ENCODE measurements around the gene OBSCN.

OBSCN gene

DNA sequence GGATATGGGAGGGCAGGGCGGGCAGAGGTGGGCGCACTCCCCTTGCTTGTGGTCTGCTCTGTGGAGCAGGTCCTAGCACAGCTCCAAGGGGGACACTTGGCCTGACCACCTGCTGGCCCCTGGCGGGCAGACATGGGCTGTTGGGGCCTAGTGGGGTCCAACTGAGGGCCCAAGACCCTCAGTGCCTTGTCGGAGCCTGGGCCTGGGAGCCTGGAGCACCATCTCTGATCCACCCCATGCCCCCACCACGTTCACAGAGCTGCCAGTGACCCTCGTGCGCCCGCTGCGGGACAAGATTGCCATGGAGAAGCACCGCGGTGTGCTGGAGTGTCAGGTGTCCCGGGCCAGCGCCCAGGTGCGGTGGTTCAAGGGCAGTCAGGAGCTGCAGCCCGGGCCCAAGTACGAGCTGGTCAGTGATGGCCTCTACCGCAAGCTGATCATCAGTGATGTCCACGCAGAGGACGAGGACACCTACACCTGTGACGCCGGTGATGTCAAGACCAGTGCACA is 70.6 kb downstream of the OBSCN start:
- DNase-seq = no peak

DNA sequence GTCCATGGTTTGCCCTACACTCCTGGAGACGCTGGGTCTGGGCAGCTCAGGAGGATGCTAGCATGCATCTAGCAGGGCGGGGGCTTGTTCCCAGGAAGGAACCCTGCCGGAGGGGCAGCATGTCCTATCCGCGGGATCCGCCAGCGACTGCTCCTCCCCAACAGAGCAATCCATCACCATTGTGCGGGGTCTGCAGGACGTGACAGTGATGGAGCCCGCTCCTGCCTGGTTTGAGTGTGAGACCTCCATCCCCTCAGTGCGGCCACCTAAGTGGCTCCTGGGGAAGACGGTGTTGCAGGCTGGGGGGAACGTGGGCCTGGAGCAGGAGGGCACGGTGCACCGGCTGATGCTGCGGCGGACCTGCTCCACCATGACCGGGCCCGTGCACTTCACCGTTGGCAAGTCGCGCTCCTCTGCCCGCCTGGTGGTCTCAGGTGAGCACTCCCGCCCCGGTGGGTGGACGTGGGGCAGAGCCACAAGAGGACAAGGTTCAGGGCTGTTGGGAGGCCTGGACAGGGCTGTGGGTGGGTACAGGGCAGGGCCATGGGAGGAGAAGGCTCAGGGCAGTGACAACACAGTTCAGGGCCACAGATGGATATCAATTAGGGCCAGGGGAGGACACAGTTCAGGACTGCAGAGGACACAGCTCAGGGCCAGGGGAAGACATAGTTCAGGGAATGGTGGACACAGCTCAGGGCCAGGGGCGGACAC is 71.3 kb downstream of the OBSCN start:
- no peak for DNase-seq

DNA sequence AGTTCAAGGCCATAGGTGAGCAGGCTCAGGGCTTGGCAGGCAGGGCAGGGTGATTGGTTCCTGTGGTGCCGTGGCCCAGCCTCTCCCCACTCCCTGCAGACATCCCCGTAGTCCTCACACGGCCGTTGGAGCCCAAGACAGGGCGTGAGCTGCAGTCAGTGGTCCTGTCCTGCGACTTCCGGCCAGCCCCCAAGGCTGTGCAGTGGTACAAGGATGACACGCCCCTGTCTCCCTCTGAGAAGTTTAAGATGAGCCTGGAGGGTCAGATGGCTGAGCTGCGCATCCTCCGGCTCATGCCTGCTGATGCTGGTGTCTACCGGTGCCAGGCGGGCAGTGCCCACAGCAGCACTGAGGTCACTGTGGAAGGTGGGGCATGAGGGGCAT is 71.9 kb downstream of the OBSCN start:
- no peak for DNase-seq

DNA sequence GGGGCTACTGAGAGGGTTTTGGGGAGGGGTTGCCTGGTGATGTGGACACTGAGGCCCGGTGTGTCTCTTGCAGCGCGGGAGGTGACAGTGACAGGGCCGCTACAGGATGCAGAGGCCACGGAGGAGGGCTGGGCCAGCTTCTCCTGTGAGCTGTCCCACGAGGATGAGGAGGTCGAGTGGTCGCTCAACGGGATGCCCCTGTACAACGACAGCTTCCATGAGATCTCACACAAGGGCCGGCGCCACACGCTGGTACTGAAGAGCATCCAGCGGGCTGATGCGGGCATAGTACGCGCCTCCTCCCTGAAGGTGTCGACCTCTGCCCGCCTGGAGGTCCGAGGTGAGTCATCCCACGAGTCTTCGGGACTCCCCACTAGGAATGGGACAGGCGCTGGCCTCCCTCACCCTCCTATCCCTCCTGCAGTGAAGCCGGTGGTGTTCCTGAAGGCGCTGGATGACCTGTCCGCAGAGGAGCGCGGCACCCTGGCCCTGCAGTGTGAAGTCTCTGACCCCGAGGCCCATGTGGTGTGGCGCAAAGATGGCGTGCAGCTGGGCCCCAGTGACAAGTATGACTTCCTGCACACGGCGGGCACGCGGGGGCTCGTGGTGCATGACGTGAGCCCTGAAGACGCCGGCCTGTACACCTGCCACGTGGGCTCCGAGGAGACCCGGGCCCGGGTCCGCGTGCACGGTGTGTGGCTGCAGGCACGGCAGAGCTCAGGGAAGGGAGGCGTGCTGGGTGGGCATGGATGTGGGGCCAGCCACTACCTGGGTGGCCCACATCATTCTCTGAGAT is 72.5 kb downstream of the OBSCN start:
- DNase-seq = no peak

DNA sequence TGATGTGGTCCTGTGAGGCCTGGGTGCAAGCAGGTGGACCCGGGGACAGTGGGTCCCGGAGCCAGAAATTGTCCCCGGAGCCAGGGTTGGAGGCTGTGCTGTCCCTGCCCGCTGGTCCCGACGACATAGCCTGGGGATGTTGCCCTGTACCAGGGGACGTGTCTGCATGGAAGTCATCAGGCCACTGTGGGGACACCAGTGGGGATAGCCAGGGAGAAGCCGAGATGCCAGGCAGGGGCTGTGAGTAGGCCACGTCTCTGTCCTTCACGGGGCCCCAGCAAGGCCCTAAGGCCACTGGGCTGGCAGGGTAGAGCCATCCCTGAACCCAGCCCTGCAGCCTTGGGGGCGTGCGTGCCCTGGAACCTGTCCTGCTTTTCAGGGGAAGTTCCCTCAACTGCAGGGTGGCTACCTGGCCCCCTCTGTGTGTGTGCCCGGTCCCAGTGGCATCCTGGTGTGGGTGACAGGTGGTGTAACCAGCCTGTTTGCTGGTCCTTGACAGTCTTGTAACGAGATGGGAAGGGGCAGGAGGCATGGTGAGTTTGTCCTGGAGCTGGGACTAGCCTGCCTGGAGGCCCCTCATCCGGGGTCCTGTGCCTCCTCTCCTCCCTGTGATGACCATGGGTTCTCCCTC is 73.2 kb downstream of the OBSCN start:
- no peak for DNase-seq

DNA sequence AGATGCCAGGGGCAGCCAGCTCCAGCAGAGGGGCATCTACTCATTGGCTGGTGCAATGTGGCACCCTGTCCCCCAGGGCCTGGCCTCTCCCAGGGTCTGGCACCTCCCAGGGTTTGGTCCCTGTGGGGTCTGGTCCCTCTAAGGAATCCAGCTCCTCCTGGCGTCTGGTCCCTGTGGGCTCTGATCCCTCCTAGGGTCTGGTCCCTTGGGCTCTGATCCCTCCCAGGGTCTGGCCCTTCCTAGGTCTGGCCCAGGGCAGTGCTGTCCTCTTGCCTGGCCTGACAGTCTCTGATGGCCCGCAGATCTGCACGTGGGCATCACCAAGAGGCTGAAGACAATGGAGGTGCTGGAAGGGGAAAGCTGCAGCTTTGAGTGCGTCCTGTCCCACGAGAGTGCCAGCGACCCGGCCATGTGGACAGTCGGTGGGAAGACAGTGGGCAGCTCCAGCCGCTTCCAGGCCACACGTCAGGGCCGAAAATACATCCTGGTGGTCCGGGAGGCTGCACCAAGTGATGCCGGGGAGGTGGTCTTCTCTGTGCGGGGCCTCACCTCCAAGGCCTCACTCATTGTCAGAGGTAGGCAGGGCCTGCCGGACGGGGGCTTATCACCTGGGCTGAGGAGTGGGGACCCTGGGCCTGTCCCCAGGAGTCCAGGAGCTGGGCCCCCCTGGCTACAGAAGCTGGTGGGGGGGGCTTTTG is 73.9 kb downstream of the OBSCN start:
- no peak for DNase-seq

DNA sequence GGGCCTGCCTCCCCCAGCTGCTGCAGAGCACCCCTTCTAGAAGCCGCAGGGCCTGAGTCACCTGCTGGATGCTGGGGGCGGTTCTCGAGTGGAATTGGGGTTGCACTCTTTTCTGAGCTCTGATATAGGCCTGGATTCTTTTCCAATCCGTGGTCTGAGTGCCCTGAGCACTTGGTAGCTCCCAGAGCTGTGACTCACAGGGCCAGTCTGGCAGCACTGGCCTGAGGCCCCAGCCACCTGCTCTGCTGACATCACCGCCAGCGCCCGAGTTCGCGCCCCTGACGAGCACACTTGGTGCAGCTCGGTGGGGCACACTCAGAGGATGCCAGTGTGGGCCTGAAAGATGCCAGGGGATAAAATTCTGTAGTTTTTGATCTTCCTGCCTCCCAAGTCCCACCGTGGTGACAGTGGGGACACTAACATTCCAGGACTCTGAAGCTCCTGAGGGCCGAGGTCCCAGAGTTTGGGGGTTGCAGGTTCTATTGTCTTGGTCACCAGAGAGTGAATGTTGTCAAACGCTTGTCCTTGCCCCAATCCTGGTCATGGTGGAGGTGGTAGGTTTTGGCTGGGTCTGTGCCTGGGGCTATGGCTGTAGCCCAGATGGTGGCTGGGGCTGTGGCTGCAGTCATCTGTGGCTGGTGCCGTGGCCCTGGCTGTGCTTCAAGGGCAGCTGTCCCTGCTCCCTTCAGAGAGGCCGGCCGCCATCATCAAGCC is 74.6 kb downstream of the OBSCN start:
- DNase-seq = no peak

DNA sequence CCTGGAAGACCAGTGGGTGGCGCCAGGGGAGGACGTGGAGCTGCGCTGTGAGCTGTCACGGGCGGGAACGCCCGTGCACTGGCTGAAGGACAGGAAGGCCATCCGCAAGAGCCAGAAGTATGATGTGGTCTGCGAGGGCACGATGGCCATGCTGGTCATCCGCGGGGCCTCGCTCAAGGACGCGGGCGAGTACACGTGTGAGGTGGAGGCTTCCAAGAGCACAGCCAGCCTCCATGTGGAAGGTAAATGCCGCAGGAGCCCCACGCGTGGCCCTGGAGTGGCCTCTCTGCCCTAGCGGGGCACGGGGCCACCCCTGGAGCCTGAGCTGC is 75.2 kb downstream of the OBSCN start:
- DNase-seq = no peak

DNA sequence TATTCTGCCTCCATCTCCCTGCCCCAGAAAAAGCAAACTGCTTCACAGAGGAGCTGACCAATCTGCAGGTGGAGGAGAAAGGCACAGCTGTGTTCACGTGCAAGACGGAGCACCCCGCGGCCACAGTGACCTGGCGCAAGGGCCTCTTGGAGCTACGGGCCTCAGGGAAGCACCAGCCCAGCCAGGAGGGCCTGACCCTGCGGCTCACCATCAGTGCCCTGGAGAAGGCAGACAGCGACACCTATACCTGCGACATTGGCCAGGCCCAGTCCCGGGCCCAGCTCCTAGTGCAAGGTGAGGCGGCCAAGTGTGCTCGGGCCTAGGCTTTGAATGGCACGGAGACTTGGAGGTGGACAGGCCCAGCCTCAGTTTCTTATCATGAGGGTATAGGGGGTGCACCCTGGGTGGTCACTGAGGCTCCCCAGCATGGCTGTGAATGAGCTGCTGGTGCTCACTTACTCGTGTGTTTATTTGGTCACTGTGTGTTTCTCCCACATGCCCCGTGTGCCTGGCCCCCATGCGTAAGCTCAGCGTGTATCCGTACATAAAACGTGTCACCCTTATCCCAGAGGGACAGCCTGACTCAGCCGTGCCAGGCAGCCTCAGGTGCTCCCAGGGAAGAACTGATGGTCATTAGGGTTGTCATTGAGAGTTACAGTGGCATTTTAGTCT is 75.8 kb downstream of the OBSCN start:
- no peak for DNase-seq

DNA sequence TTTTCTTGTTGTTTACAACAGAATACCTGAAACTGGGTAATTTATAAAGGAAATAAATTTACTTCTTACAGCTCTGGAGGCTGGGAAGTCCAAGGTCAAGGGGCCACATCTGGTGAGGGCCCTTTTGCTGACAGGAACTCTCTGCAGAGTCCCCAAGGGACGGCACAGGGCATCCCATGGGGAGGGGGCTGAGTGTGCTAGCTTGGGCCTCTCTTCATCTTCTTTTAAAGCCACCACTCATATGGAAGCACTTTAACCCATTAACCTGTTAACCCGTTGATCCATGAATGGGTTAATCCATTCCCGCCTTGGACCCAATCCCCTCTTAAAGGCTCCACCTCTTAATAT is 76.3 kb downstream of the OBSCN start:
- DNase-seq = no peak

DNA sequence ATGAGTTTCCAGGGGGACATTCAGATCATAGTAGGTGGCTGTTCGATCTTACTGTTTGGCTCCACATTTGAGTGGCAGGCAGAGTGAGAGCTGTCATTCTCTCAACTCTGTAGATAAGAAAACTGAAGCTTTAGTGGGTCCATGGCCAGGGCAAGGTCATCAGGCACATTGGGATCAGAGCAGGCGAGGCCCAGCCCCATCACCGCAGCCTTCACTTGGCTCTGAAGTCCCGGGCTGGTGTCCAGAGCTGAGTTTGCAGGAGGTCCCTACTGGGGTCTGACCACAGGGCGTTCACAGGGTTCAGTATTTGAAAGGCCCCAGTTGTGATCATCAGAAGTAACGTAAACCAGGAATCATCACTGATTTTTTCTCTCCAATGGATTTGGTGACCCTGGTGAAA is 76.7 kb downstream of the OBSCN start:
- DNase-seq = no peak

DNA sequence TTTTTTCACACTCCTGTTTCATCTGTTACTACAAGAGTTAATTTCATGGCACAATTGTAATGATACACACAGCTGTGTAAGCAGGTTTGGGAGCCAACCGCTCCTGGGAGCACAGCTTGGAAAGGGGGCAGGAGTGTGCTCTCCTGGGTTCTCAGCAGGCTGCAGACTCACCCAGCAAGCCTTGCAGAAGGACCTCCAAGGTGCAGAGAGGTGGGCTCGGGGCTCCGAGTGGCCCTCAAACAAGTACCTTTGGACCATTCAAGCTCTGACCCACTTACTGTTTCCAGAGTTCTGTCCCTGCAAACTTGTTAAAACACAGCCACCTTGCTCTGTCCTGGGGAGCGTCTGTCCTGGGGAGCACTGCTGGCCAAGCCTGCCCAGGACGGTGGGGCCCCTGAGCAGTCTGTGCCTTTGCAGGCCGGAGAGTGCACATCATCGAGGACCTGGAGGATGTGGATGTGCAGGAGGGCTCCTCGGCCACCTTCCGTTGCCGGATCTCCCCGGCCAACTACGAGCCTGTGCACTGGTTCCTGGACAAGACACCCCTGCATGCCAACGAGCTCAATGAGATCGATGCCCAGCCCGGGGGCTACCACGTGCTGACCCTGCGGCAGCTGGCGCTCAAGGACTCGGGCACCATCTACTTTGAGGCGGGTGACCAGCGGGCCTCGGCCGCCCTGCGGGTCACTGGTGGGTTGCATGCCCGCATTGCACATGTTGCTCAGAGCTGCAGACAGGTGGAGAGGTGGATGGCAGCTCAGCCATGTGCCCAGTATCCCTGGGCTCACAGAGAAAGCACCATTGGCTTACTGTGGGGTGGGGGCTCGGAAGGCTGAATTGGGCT is 78.0 kb downstream of the OBSCN start:
- DNase-seq = no peak

DNA sequence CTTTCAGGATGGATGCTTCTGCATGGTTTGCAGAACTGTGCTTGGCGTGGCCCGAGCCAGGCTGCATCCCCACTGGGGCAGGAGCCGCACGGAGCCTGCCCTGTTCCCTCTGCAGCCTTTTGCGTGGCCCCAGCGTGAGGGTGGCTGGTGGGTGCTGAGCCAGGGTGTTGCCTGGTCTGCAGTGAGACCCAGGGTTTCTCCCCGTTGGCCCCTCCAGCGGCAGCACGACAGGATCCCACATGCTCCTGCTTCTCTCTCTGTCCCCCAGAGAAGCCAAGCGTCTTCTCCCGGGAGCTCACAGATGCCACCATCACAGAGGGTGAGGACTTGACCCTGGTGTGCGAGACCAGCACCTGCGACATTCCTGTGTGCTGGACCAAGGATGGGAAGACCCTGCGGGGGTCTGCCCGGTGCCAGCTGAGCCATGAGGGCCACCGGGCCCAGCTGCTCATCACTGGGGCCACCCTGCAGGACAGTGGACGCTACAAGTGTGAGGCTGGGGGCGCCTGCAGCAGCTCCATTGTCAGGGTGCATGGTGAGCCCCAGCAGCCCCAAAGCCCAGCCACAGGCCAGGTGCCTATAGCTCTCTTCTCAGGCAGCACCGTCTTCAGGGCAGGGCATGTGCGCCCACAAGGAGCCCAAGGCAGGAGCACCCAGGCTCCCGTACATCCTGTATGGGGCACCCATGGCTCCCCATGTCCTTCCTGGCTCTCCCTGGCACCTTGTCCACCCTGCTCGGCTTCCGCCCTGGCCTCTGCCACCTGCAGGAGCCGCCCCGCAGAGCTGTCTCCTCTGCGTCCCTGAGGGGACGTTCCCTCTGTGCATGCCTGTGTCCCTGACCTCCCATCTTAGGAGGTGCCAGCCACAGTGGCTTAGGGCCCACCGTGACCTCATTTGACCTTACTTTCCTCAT is 78.9 kb downstream of the OBSCN start:
- DNase-seq = no peak

DNA sequence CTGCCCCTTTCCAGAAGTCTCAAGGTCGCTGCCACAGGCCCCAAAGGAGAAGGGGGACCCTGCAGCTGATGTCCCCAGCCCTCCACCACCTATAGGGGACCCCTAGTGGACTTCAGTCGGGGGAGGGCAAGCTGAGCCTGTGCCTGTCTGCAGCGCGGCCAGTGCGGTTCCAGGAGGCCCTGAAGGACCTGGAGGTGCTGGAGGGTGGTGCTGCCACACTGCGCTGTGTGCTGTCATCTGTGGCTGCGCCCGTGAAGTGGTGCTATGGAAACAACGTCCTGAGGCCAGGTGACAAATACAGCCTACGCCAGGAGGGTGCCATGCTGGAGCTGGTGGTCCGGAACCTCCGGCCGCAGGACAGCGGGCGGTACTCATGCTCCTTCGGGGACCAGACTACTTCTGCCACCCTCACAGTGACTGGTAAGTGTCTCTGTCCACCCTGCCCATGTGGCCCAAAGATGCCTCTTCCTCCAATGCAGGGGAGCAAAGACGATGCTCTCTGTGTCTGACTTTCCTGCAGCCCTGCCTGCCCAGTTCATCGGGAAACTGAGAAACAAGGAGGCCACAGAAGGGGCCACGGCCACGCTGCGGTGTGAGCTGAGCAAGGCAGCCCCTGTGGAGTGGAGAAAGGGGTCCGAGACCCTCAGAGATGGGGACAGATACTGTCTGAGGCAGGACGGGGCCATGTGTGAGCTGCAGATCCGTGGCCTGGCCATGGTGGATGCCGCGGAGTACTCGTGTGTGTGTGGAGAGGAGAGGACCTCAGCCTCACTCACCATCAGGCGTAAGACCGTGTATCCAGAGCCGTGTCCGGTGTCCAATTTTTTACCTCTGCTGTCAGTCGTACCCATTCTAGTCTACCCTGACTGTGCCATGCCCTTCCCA is 79.9 kb downstream of the OBSCN start:
- no peak for DNase-seq

DNA sequence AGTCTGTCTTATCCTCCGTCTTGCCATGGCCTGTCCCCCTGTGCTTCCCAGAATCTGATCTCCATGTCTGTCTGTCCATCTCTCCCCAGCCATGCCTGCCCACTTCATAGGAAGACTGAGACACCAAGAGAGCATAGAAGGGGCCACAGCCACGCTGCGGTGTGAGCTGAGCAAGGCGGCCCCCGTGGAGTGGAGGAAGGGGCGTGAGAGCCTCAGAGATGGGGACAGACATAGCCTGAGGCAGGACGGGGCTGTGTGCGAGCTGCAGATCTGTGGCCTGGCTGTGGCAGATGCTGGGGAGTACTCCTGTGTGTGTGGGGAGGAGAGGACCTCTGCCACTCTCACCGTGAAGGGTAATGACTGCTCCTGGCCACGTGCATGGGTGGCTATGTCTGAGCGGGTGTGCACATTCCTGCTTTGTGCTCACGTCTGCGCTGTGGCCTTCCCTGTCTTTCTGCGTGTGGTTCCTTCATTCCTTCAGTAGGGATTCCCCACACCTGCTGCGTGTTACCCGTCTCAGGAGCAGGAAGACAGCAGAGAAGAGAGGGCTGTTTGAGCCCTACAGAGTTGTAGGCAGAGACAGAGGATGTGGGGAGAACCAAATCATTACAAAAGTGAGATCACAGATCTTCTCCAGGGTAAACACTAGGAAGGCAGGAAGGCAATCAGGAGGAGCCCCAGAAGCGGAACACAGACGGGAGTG is 80.8 kb downstream of the OBSCN start:
- DNase-seq = no peak

DNA sequence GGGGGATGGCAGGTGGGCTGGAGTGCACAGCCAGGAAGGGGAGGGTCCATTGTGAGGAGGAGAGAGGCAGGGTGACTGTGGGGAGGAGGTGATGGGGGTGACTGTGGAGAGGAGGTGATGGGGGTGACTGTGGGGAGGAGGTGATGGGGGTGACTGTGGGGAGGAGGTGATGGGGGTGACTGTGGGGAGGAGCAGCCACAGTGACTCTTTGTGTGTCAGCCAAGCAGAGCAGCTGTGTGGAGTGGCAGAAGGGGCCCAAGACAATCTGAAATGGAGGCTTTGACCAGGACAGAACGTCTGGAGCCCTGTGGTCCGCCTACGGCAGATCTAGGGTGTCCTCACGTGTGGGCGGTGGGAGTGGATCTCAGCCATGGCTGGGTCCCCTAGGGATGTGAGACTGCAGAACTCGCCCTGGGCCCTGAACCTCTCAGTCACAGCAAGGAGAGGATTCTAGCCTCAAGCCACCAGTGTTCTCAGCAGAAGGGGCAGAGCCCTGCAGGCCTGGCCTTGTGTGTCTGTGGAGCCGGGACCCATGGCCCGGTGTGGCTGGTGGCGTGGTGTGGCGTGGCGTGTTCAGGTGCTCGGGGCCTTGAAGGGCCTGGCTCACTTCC is 81.5 kb downstream of the OBSCN start:
- DNase-seq = no peak

DNA sequence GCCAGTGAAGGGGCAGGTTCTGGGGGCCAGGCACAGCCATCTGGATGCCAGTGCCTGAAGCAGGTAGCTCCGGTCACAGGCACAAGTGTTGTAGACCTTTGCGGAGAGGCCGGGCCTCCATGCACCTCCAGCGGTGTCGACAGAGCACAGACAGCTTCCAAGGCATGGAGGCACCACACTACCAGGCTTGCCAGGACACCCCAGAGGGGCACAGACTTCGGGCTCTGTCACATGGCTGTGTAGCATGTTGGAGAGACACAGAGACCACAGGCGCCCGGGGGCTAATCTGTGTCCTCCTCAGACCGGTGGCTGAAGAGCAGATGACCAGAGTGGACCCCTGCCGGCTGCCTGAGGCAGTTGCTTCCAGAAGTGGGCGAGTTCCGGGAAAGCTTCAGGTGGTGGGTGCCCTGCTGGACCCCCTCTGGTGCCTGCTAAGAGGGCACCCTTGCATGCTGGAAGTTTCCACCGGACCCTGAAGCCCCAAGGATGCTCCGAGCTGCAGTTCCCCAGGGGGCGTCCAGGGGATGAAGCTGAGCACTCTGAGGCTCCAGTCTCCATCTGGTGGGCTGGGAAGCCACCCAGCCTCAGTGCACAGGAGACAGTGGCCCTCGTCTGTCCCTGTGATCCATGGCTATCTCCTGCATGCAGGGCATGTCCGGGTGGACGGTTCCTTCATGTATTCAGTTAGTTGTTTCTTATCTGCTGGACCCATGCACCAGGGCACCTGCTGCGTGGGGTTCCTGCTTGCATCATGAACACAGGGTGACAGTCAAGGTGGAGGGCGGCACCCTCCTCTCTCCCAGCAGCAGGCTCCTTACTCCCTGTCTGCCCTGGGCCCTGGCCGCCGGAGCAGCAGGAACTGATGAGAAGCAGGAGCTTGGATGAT is 82.4 kb downstream of the OBSCN start:
- DNase-seq = no peak

All from suppressor macrophage treated with lipopolysaccharide for 1 hour (primary cell).